HG03571 (cell line): ENCODE results near the gene VCAM1.
"Not testable (repeated sequence)": the region's sequence is repeated elsewhere in the genome, so short reads cannot be mapped to it uniquely, and the experiment has no call there.

Experiments used
- ATAC-seq: cut with Tn5 transposase; IDR thresholded peaks from one replicate; pipeline ENCODE4 v1.9.1; 2021; ENCODE audit not compliant: unreplicated experiment

Gene VCAM1

GRCh38 chr1:100773444-100773843 is 53.9 kb downstream of the VCAM1 start:
- no peak for ATAC-seq

GRCh38 chr1:100774370-100774769 is 54.8 kb downstream of the VCAM1 start:
- no peak for ATAC-seq

- ATAC-seq = no peak
Observed at GRCh38 chr1:100775483-100775882, 55.9 kb downstream of the VCAM1 start.

DNA sequence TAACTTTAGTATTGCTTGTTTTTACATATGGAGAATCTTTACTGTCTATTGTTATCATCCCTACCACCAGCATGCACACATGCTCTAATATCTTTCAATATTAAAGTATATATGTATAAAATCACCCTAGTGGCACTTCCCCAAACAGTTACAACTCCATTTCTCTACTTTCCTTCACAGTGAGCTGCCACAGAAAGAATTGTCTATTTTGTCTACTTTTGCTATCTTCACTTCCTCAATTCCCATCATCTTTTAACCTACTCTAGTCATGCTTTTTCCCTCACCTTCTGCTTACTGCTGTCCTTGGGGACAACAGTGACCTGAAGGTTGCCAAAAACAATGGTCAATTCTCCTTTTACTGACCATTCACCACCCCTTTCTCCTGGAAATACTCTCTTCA is 59.2 kb downstream of the VCAM1 start:
- no peak for ATAC-seq

DNA sequence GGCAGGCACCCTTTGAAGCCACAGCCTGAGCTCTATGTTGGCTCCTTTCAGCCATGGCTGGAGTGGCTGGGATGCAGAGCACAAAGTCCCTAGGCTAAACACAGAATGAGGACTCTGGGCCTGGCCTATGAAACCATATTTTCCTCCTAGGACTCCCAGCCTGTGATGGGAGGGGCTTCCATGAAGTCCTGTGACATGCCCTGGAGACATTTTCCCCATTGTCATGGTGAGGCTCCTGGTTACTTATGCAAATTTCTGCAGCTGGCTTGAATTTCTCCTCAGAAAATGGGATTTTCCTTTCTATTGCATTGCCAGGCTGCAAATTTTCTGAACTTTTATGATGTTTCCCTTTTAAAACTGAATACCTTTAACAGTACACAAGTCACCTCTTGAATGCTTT is 61.3 kb downstream of the VCAM1 start:
- no peak for ATAC-seq

DNA sequence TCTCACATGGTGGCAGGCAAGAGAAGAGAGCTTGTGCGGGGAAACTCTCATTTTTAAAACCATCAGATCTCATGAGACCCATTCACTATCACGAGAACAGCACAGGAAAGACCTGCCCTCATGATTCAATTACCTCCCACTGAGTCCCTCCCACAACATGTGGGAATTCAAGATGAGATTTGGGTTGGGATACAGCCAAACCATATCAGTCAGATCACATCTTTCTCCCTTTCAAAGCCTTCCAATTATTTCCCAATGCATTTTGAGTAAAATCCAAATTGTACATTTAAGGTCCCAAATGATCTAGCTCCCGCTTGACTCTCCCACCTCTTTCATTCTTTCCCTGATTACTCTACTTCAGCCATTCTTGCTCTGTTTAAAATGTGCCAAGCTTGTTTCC is 62.2 kb downstream of the VCAM1 start:
- not testable (repeated sequence) for ATAC-seq

DNA sequence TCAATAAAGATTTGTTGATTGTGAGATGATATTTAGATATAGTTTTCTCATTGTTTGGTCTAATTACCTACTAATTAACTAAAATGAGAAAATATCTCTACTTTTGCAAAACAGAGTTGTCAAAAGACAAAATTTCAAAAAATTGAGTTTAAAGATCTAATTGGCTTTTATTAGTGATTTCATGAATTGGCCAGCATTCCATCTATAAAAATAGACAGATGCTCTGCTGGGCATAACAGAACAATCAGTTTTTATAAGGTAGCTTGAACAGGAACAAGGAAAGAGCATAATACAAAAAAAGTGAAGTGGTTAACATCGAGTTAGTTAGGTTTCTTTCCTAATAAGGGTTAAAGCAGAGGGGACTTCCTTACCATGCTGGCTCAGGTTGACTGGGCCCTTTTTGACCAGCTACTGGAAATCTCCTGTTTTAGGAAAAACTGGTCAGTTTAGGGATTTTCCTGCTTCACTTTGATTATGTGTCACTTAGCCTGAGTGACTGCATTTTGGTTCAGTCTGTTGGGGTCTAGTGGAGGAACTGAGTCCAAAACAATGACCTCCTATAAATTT is 63.0 kb downstream of the VCAM1 start:
- ATAC-seq = no peak

- ATAC-seq = no peak
Observed at GRCh38 chr1:100785470-100786052, 66.0 kb downstream of the VCAM1 start.

- ATAC-seq = no peak
Observed at GRCh38 chr1:100786870-100787269, 67.3 kb downstream of the VCAM1 start.
